Kidney (tissue), 14 donors: ENCODE results near the gene EEFSEC. TPM values are rescaled to one million over a fixed set of nuclear protein-coding genes. Genes with fewer than 3 reads are reported as not detected.

Experiments
- DNase-seq, 5 donors: peaks; one replicate each; pipeline ENCODE4 v3.0.0-alpha.2; 2013 to 2020
- FAIRE-seq: peaks from 2 replicates; lab custom pipeline; 2012; peaks lifted over from hg19 to GRCh38; lab: Jason Lieb, UNC
- H3K27ac ChIP-seq, 2 donors: one replicate each; pipeline ENCODE4 v1.7.0; 2013; ENCODE audit warnings: low read depth in 2 of 2, low read length in 2 of 2, inconsistent platforms in 1 of 2
- H3K27me3 ChIP-seq: one replicate; pipeline ENCODE4 v1.7.1; 2013; ENCODE audit warnings: low read length, inconsistent platforms; ENCODE audit not compliant: control insufficient read depth, insufficient read depth
- H3K36me3 ChIP-seq, 3 donors: one replicate each; pipeline versions ENCODE4 v1.7.0 to v1.7.1; 2013; ENCODE audit warnings: low read length in 3 of 3, control low read depth in 1 of 3, inconsistent platforms in 1 of 3; ENCODE audit not compliant: insufficient read depth in 3 of 3, control insufficient read depth in 2 of 3
- H3K4me1 ChIP-seq, 3 donors: one replicate each; pipeline versions ENCODE4 v1.7.0 to v1.7.1; 2013; ENCODE audit warnings: low read length in 3 of 3, inconsistent platforms in 1 of 3, low read depth in 1 of 3; ENCODE audit not compliant: control insufficient read depth in 2 of 3, insufficient read depth in 2 of 3
- H3K4me3 ChIP-seq, 3 donors: one replicate each; pipeline versions ENCODE4 v1.7.0 to v1.8.1; 2013; ENCODE audit warnings: low read length in 3 of 3, control low read depth in 1 of 3, inconsistent platforms in 1 of 3
- H3K9ac ChIP-seq, 3 donors: one replicate each; pipeline versions ENCODE4 v1.7.0 to v1.7.1; 2013; ENCODE audit warnings: low read length in 3 of 3, control low read depth in 1 of 3, inconsistent platforms in 1 of 3
- H3K9me3 ChIP-seq, 3 donors: one replicate each; pipeline versions ENCODE4 v1.7.0 to v1.7.1; 2013; ENCODE audit warnings: low read length in 3 of 3, control low read depth in 1 of 3, inconsistent platforms in 1 of 3; ENCODE audit not compliant: control insufficient read depth in 2 of 3, insufficient read depth in 1 of 3
- intact Hi-C: fragments of 100-400 bp; cut with DNase I; formaldehyde crosslinking; loops from one replicate; pipeline ENCODE4 v1.11.1; 2022
- polyA plus RNA-seq: library from polyadenylated mRNA; stranded (reverse); fragments of 350-450 nt; fragmentation: Illumina TruSeq; extraction: RNeasy Lipid Tissue Mini Kit (QIAGEN cat#74804); gene quantifications from one replicate; pipeline ENCODE4 v1.2.3, GENCODE V29; 2014; ENCODE audit warnings: low read depth, low replicate concordance; ENCODE audit not compliant: insufficient read depth
- total RNA-seq: library from RNA; stranded (reverse); fragmentation: NEBNext Ultra II Directional; extraction: Animal tissue kit (Norgen Biotek cat#: 25700); gene quantifications from one replicate; pipeline ENCODE4 v1.2.1, GENCODE V29; 2021
- TF ChIP-seq, protein P1 (sequence below): IDR thresholded peaks from 3 replicates; pipeline ENCODE4 v1.5.1; 2012; ENCODE audit warnings: mild to moderate bottlenecking, moderate library complexity, borderline replicate concordance; ENCODE audit not compliant: insufficient read depth; ENCODE audit errors: extremely low read depth
- donor health status: control.
- donor health status: control.
- donor health status: control.
- donor health status: control.
- donor health status: control.
- donor health status: DM: yes; HTN: yes; CAD: no.
- donor health status: Normal renal cell carcinoma (clear cell type).

EEFSEC gene
- total and polyA plus RNA-seq, 2 donors from 2014 or later, result 15.2 to 23.2 TPM

DNA sequence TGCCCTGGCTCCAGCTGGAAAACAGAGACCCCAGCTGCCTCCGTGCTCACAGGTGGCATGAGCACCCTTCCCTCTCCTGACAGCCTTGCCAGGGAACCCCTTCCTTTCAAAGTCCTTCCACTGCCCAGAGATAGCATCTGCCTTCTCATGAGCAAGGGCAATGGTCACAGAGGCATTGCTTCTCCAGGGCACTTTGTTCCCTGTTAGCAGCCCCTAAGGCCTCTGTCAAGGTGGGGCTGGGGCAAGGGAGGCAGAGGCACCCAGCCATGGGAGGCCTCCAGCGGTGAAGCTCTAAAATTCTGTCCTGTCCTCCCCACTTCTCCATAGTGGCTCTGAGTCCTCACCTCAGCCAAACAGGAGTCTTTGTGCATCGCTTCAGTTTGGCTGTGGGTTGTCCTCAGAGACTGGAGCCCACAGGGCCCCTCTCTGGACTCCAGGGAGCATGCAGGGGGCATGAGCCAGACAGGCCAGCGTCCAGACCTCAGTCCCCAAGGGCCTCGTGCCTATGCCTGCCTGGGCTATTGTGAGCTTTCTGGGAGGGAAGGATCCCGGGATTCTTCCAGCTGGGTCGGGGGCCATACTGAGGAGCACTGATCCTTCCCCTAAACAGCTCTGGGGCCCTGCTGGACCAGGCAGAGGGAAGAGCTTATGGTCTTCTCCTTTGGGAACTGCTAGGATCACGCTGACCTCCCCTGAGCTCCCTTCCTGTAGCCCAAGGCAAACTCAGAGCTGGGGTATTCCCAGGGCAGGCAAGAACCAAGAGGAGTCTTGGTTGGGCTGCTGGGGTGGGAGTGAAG, 206.8 kb downstream of the EEFSEC start:
- Histone ChIP-seq H3K27ac (no peak overlapping the region), H3K4me3 (no peak overlapping the region), H3K36me3 (peaks cover 0 to 3% (median 0%) of the 10 kb centered on the region in 3 donors), H3K4me1 (peaks cover under 1 to 3% (median 3%) of the 10 kb centered on the region in 3 donors), H3K27me3 (no peaks in the 10 kb centered on the region), H3K9me3 (no peaks in the 10 kb centered on the region), H3K9ac (no peak overlapping the region)
- intact Hi-C loops, result no loop called here
- FAIRE-seq (no peak), DNase-seq (peak in 1 of 5 donors; percentile 63)
- TF ChIP-seq, protein P1, sequence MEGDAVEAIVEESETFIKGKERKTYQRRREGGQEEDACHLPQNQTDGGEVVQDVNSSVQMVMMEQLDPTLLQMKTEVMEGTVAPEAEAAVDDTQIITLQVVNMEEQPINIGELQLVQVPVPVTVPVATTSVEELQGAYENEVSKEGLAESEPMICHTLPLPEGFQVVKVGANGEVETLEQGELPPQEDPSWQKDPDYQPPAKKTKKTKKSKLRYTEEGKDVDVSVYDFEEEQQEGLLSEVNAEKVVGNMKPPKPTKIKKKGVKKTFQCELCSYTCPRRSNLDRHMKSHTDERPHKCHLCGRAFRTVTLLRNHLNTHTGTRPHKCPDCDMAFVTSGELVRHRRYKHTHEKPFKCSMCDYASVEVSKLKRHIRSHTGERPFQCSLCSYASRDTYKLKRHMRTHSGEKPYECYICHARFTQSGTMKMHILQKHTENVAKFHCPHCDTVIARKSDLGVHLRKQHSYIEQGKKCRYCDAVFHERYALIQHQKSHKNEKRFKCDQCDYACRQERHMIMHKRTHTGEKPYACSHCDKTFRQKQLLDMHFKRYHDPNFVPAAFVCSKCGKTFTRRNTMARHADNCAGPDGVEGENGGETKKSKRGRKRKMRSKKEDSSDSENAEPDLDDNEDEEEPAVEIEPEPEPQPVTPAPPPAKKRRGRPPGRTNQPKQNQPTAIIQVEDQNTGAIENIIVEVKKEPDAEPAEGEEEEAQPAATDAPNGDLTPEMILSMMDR, result no peak

DNA sequence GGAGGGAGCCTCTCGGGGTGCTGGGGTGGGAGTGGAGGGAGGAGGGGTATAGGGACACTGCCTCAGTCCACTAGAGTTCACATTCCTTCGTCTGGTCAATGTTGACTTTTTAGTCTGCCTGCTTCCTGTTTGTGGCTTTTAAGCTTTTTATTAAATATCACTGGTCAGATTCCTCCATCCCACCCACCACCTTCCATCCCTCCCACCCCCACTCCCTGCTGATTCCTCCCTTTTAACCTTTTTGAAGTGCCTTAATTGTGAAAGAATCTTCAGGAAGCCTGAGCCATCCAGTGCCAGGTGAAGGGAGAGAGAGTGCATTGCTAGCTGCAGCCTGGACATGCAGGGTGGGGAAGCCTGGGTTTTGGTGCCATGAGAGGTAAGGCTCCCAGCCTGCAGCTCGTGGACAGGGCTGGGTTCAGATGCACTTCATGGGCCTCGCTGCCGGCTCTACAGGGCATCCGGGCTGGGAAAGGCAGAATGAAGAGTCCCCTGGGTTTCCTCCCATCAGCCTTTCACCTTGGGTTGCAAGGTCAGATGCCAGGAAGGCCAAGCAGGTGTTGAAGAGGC, 207.5 kb downstream of the EEFSEC start:
- TF ChIP-seq, protein P1, result no peak
- Histone ChIP-seq H3K27me3 (no peaks in the 10 kb centered on the region), H3K27ac (no peak overlapping the region), H3K4me1 (no peaks in the 10 kb centered on the region), H3K9ac (no peak overlapping the region), H3K9me3 (no peaks in the 10 kb centered on the region), H3K4me3 (no peak overlapping the region), H3K36me3 (peaks cover 0 to 3% (median 0%) of the 10 kb centered on the region in 3 donors)
- FAIRE-seq, result no peak
- DNase-seq, result peak in 2 of 5 donors; percentile 23 to 36
- intact Hi-C loops, result no loop called here

GRCh38 chr3:128362026-128362965, 209.0 kb downstream of the EEFSEC start:
- Histone ChIP-seq H3K27ac (no peak overlapping the region), H3K36me3 (peaks cover 0 to 3% (median 0%) of the 10 kb centered on the region in 3 donors), H3K27me3 (no peaks in the 10 kb centered on the region), H3K9me3 (no peaks in the 10 kb centered on the region), H3K9ac (no peak overlapping the region), H3K4me1 (peaks cover 0 to under 1% (median 0%) of the 10 kb centered on the region in 3 donors), H3K4me3 (no peak overlapping the region)
- DNase-seq (peak in 1 of 5 donors; percentile 43), FAIRE-seq (no peak)
- intact Hi-C loops, result no loop called here
- TF ChIP-seq, protein P1, result no peak
